ENCODE measurements around the gene ZXDC. TPM values are rescaled to one million over a fixed set of nuclear protein-coding genes. Genes with fewer than 3 reads are reported as not detected.

ZXDC gene
- total and polyA plus RNA-seq, 5 experiments from 2014 or later, result 11.4 to 61.0 (median 27.0) TPM

DNA sequence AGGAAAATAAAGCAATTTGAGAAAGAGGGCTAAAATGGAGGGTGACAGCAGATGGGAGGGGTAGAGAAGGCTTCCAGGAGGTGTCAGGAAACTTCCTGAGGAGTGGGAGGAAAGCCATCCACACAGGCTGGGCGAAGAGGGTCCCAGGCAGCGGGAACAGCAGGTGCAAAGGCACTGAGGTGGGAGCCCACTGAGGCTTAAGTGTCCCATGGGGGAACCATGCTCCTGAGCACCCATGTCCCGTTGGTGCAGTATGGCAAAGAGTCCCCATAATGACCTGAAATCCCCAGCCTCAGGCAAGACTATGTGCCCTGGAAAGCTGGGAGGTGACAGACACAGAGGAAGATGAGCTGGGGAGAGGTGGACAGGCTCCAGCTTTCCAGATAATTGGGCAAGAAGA, 50.9 kb downstream of the ZXDC start:
- Mint-ChIP-seq H3K27me3 (no peaks in the 10 kb centered on the region), H3K36me3 (peaks cover 6 to 13% (median 7%) of the 10 kb centered on the region in 3 donors), H3K9me3 (peaks cover 0 to 28% (median 10%) of the 10 kb centered on the region in 9 donors), H3K27ac (no peak overlapping the region), H3K4me1 (no peaks in the 10 kb centered on the region), H3K4me3 (no peak overlapping the region)
- DNase-seq (no peak), ATAC-seq (no peak)
- POLR2A ChIA-PET, result no interaction called here

- DNase-seq (no peak), ATAC-seq (no peak)
- H3K27ac Mint-ChIP-seq, result no peak overlapping the region
- H3K4me3 Mint-ChIP-seq, result no peak overlapping the region
- peaks cover 0 to 30% (median 10%) of the 10 kb centered on the region in 9 donors for H3K9me3 Mint-ChIP-seq
- peaks cover 6 to 13% (median 7%) of the 10 kb centered on the region in 3 donors for H3K36me3 Mint-ChIP-seq
- no peaks in the 10 kb centered on the region for H3K4me1 Mint-ChIP-seq
- H3K27me3 Mint-ChIP-seq, result no peaks in the 10 kb centered on the region
- POLR2A ChIA-PET, result no interaction called here
Observed at GRCh38 chr3:126424039-126424717, 51.5 kb downstream of the ZXDC start.

GRCh38 chr3:126423191-126424038, 52.3 kb downstream of the ZXDC start:
- peaks cover 6 to 13% (median 7%) of the 10 kb centered on the region in 3 donors for H3K36me3 Mint-ChIP-seq
- H3K9me3 Mint-ChIP-seq, result peaks cover 0 to 30% (median 10%) of the 10 kb centered on the region in 9 donors
- H3K4me3 Mint-ChIP-seq, result no peak overlapping the region
- H3K4me1 Mint-ChIP-seq, result no peaks in the 10 kb centered on the region
- POLR2A ChIA-PET, result no interaction called here
- no peaks in the 10 kb centered on the region for H3K27me3 Mint-ChIP-seq
- ATAC-seq (no peak), DNase-seq (no peak)
- H3K27ac Mint-ChIP-seq, result no peak overlapping the region

GRCh38 chr3:126422571-126423091, 53.1 kb downstream of the ZXDC start:
- ATAC-seq, result no peak
- Mint-ChIP-seq H3K4me3 (no peak overlapping the region), H3K4me1 (no peaks in the 10 kb centered on the region), H3K27ac (no peak overlapping the region), H3K36me3 (peaks cover 6 to 13% (median 7%) of the 10 kb centered on the region in 3 donors), H3K9me3 (peaks cover 0 to 26% (median 10%) of the 10 kb centered on the region in 9 donors), H3K27me3 (no peaks in the 10 kb centered on the region)
- POLR2A ChIA-PET, result no interaction called here
- DNase-seq, result no peak

- H3K4me1 Mint-ChIP-seq, result no peaks in the 10 kb centered on the region
- H3K27me3 Mint-ChIP-seq, result peaks cover 0 to 2% (median 0%) of the 10 kb centered on the region in 5 donors
- no peak for ATAC-seq
- peaks cover 0 to 21% (median 9%) of the 10 kb centered on the region in 9 donors for H3K9me3 Mint-ChIP-seq
- H3K27ac Mint-ChIP-seq, result no peak overlapping the region
- DNase-seq, result no peak
- POLR2A ChIA-PET, result no interaction called here
- peaks cover 6 to 13% (median 7%) of the 10 kb centered on the region in 3 donors for H3K36me3 Mint-ChIP-seq
- H3K4me3 Mint-ChIP-seq, result no peak overlapping the region
Observed at GRCh38 chr3:126422121-126422520, 53.6 kb downstream of the ZXDC start.

DNA sequence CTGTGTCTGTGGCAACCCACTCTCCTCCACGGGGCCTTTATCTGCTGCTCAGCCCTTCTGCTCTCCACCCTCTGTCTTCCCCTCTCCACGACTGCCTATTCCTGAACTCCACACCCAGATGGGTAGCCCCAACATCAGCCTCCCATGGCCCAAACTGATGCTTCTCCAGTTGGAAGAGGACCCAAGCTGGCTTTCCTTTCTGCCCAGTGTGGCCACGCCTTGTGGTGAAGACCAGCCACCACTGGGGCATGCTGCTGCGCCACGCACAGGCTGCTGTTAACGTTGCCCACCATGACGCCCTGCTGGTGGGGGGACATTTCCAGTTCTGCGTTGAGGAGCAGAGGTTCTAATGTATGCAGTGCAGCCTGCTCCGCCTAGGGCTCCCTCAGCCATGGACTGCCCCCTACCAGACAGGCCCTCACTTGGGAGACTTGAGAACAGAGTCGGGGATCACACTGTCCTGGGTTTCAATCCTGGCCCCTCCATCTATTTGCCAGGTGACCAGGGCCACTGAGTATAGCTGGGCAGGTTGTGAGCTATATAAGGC, 54.0 kb downstream of the ZXDC start:
- no peaks in the 10 kb centered on the region for H3K4me1 Mint-ChIP-seq
- no peak overlapping the region for H3K4me3 Mint-ChIP-seq
- ATAC-seq, result no peak
- H3K9me3 Mint-ChIP-seq, result peaks cover 0 to 16% (median 8%) of the 10 kb centered on the region in 9 donors
- POLR2A ChIA-PET, result no interaction called here
- peaks cover 6 to 13% (median 7%) of the 10 kb centered on the region in 3 donors for H3K36me3 Mint-ChIP-seq
- H3K27ac Mint-ChIP-seq, result peak overlapping the region in 1 of 10 donors; percentile 70
- no peak for DNase-seq
- peaks cover 0 to 6% (median 0%) of the 10 kb centered on the region in 5 donors for H3K27me3 Mint-ChIP-seq

GRCh38 chr3:126419886-126420786, 55.6 kb downstream of the ZXDC start:
- ATAC-seq, result no peak
- Mint-ChIP-seq H3K27me3 (peaks cover under 1 to 15% (median 2%) of the 10 kb centered on the region in 5 donors), H3K27ac (peak overlapping the region in 1 of 10 donors; percentile 4), H3K36me3 (peaks cover 0 to 6% (median 4%) of the 10 kb centered on the region in 3 donors), H3K4me1 (no peaks in the 10 kb centered on the region), H3K4me3 (peak overlapping the region in 1 of 10 donors; percentile 56), H3K9me3 (peaks cover 0 to 4% (median 0%) of the 10 kb centered on the region in 9 donors)
- DNase-seq, result no peak
- POLR2A ChIA-PET, result no interaction called here

- Mint-ChIP-seq H3K27ac (no peak overlapping the region), H3K4me3 (no peak overlapping the region), H3K9me3 (peaks cover 0 to 2% (median 0%) of the 10 kb centered on the region in 9 donors), H3K27me3 (peaks cover 2 to 24% (median 9%) of the 10 kb centered on the region in 5 donors), H3K36me3 (no peaks in the 10 kb centered on the region), H3K4me1 (no peaks in the 10 kb centered on the region)
- ATAC-seq (no peak), DNase-seq (no peak)
- POLR2A ChIA-PET, result no interaction called here
Observed at GRCh38 chr3:126419151-126419703, 56.5 kb downstream of the ZXDC start.

GRCh38 chr3:126418661-126419131, 57.0 kb downstream of the ZXDC start:
- ATAC-seq (no peak), DNase-seq (no peak)
- H3K9me3 Mint-ChIP-seq, result peaks cover 0 to 2% (median 0%) of the 10 kb centered on the region in 9 donors
- no peaks in the 10 kb centered on the region for H3K36me3 Mint-ChIP-seq
- H3K4me1 Mint-ChIP-seq, result no peaks in the 10 kb centered on the region
- H3K27ac Mint-ChIP-seq, result no peak overlapping the region
- POLR2A ChIA-PET, result no interaction called here
- H3K27me3 Mint-ChIP-seq, result peaks cover 5 to 29% (median 13%) of the 10 kb centered on the region in 5 donors
- H3K4me3 Mint-ChIP-seq, result no peak overlapping the region

GRCh38 chr3:126417981-126418530, 57.6 kb downstream of the ZXDC start:
- H3K36me3 Mint-ChIP-seq, result no peaks in the 10 kb centered on the region

GRCh38 chr3:126417515-126417914, 58.2 kb downstream of the ZXDC start:
- H3K36me3 Mint-ChIP-seq, result no peaks in the 10 kb centered on the region
- DNase-seq, result peak in 1 of 10 donors; percentile 28
- H3K4me3 Mint-ChIP-seq, result no peak overlapping the region
- H3K9me3 Mint-ChIP-seq, result peaks cover 0 to 2% (median 0%) of the 10 kb centered on the region in 9 donors
- H3K27me3 Mint-ChIP-seq, result peaks cover 5 to 41% (median 15%) of the 10 kb centered on the region in 5 donors
- no peak for ATAC-seq
- no peak overlapping the region for H3K27ac Mint-ChIP-seq
- H3K4me1 Mint-ChIP-seq, result no peaks in the 10 kb centered on the region
- POLR2A ChIA-PET, result no interaction called here

More at GRCh38 chr3:126417981-126418530, 57.6 kb downstream of the ZXDC start:
- POLR2A ChIA-PET, result no interaction called here
- H3K4me3 Mint-ChIP-seq, result no peak overlapping the region
- H3K9me3 Mint-ChIP-seq, result peaks cover 0 to 2% (median 0%) of the 10 kb centered on the region in 9 donors
- H3K27me3 Mint-ChIP-seq, result peaks cover 5 to 35% (median 13%) of the 10 kb centered on the region in 5 donors
- ATAC-seq (no peak), DNase-seq (peak in 1 of 10 donors; percentile 15)
- H3K4me1 Mint-ChIP-seq, result no peaks in the 10 kb centered on the region
- peak overlapping the region in 1 of 10 donors; percentile 11 for H3K27ac Mint-ChIP-seq
